GM20000 (cell line): Measurements from ENCODE around the gene ALX4.

Experiments used
- DNase-seq: peaks from one replicate; pipeline ENCODE4 v3.0.0; 2012; ENCODE audit warnings: low spot score
- CTCF ChIP-seq: IDR thresholded peaks from 2 replicates; pipeline ENCODE4 v1.5.1; 2012; ENCODE audit warnings: mild to moderate bottlenecking, control low read depth; ENCODE audit errors: extremely low read depth, missing control alignments

Gene ALX4

GRCh38 chr11:44335919-44336318 lies 26.0 kb upstream of the ALX4 start:
- DNase-seq: no peak

GRCh38 chr11:44335052-44335760 lies 25.3 kb upstream of the ALX4 start:
- no peak for DNase-seq
- no peak for TF ChIP-seq CTCF

More at GRCh38 chr11:44335919-44336318, 26.0 kb upstream of the ALX4 start:
- TF ChIP-seq CTCF: no peak

- no peak for TF ChIP-seq CTCF
- no peak for DNase-seq
These were observed 24.5 kb upstream of the ALX4 start for GRCh38 chr11:44334356-44335004.

- TF ChIP-seq CTCF: no peak
- DNase-seq: no peak
These were observed 23.6 kb upstream of the ALX4 start for GRCh38 chr11:44333271-44334218.

- TF ChIP-seq CTCF: no peak
- no peak for DNase-seq
These were observed 22.7 kb upstream of the ALX4 start for GRCh38 chr11:44332665-44333064.

GRCh38 chr11:44329472-44330230 lies 19.7 kb upstream of the ALX4 start:
- no peak for TF ChIP-seq CTCF

More at GRCh38 chr11:44329472-44330230, 19.7 kb upstream of the ALX4 start:
- DNase-seq: no peak
